Measurements from ENCODE around the gene CPNE4.

Gene CPNE4

GRCh38 chr3:131582438-131582837, 452.4 kb downstream of the CPNE4 start:
- no peaks in the 10 kb centered on the region for H3K9me3 ChIP-seq (replicated peaks; ENCODE audit: insufficient read depth, low read length)
- no peaks in the 10 kb centered on the region for H3F3A ChIP-seq (ENCODE audit: insufficient read depth, low read length)
- no peaks in the 10 kb centered on the region for H3K27me3 ChIP-seq (replicated peaks; ENCODE audit: insufficient read depth, low read length)
- H3K9me2 ChIP-seq (replicated peaks; ENCODE audit: insufficient read depth, low read length): no peaks in the 10 kb centered on the region
- no peak overlapping the region for H3K9ac ChIP-seq (ENCODE audit: low read length)
- H3K79me2 ChIP-seq (ENCODE audit: low read length): no peaks in the 10 kb centered on the region
- H3K4me2 ChIP-seq (ENCODE audit: low read depth, low read length): no peak overlapping the region
- no peak overlapping the region for H3K27ac ChIP-seq (ENCODE audit: low read length)
- TF ChIP-seq CTCF (IDR thresholded peaks at IDR 0.05; ENCODE audit: low read length) (no peak), EZH2 (optimal IDR thresholded peaks at IDR 0.05; ENCODE audit: low read depth, low read length) (no peak), EZH2phosphoT487 (IDR thresholded peaks at IDR 0.05; ENCODE audit: low read length) (no peak)
- no peaks in the 10 kb centered on the region for H3K4me1 ChIP-seq (ENCODE audit: low read length)
- no peak overlapping the region for H3K4me3 ChIP-seq (ENCODE audit: low read length)
- no peak overlapping the region for H2AFZ ChIP-seq (ENCODE audit: low read length)
- H4K20me1 ChIP-seq (ENCODE audit: insufficient read depth, low read length): no peaks in the 10 kb centered on the region
- DNase-seq: no peak
- no peaks in the 10 kb centered on the region for H3K36me3 ChIP-seq (replicated peaks; ENCODE audit: insufficient read depth, low read length)

- DNase-seq: no peak
- no peak overlapping the region for H3K27ac ChIP-seq (ENCODE audit: low read length)
- no peaks in the 10 kb centered on the region for H3K36me3 ChIP-seq (replicated peaks; ENCODE audit: insufficient read depth, low read length)
- H4K20me1 ChIP-seq (ENCODE audit: insufficient read depth, low read length): no peaks in the 10 kb centered on the region
- H3K27me3 ChIP-seq (replicated peaks; ENCODE audit: insufficient read depth, low read length): no peaks in the 10 kb centered on the region
- no peaks in the 10 kb centered on the region for H3K9me2 ChIP-seq (replicated peaks; ENCODE audit: insufficient read depth, low read length)
- H3F3A ChIP-seq (ENCODE audit: insufficient read depth, low read length): no peaks in the 10 kb centered on the region
- H3K9ac ChIP-seq (ENCODE audit: low read length): no peak overlapping the region
- H3K4me3 ChIP-seq (ENCODE audit: low read length): no peak overlapping the region
- H3K4me1 ChIP-seq (ENCODE audit: low read length): no peaks in the 10 kb centered on the region
- no peak overlapping the region for H3K4me2 ChIP-seq (ENCODE audit: low read depth, low read length)
- H2AFZ ChIP-seq (ENCODE audit: low read length): no peak overlapping the region
- H3K79me2 ChIP-seq (ENCODE audit: low read length): no peaks in the 10 kb centered on the region
- TF ChIP-seq EZH2 (optimal IDR thresholded peaks at IDR 0.05; ENCODE audit: low read depth, low read length) (no peak), EZH2phosphoT487 (IDR thresholded peaks at IDR 0.05; ENCODE audit: low read length) (no peak), CTCF (IDR thresholded peaks at IDR 0.05; ENCODE audit: low read length) (no peak)
- H3K9me3 ChIP-seq (replicated peaks; ENCODE audit: insufficient read depth, low read length): no peaks in the 10 kb centered on the region
Measured at GRCh38 chr3:131568460-131568859, 466.4 kb downstream of the CPNE4 start.

GRCh38 chr3:131564812-131565211, 470.0 kb downstream of the CPNE4 start:
- H4K20me1 ChIP-seq (ENCODE audit: insufficient read depth, low read length): no peaks in the 10 kb centered on the region
- no peaks in the 10 kb centered on the region for H3F3A ChIP-seq (ENCODE audit: insufficient read depth, low read length)
- no peak overlapping the region for H3K4me3 ChIP-seq (ENCODE audit: low read length)
- DNase-seq: no peak
- no peak overlapping the region for H2AFZ ChIP-seq (ENCODE audit: low read length)
- no peaks in the 10 kb centered on the region for H3K27me3 ChIP-seq (replicated peaks; ENCODE audit: insufficient read depth, low read length)
- H3K27ac ChIP-seq (ENCODE audit: low read length): no peak overlapping the region
- no peak overlapping the region for H3K4me2 ChIP-seq (ENCODE audit: low read depth, low read length)
- H3K9ac ChIP-seq (ENCODE audit: low read length): no peak overlapping the region
- H3K79me2 ChIP-seq (ENCODE audit: low read length): no peaks in the 10 kb centered on the region
- H3K9me3 ChIP-seq (replicated peaks; ENCODE audit: insufficient read depth, low read length): no peaks in the 10 kb centered on the region
- H3K9me2 ChIP-seq (replicated peaks; ENCODE audit: insufficient read depth, low read length): no peaks in the 10 kb centered on the region
- TF ChIP-seq CTCF (IDR thresholded peaks at IDR 0.05; ENCODE audit: low read length) (no peak), EZH2 (optimal IDR thresholded peaks at IDR 0.05; ENCODE audit: low read depth, low read length) (no peak), EZH2phosphoT487 (IDR thresholded peaks at IDR 0.05; ENCODE audit: low read length) (no peak)
- H3K4me1 ChIP-seq (ENCODE audit: low read length): no peaks in the 10 kb centered on the region
- no peaks in the 10 kb centered on the region for H3K36me3 ChIP-seq (replicated peaks; ENCODE audit: insufficient read depth, low read length)
